Measurements from ENCODE around the gene PALLD. TPM values are rescaled to one million over a fixed set of nuclear protein-coding genes. Genes with fewer than 3 reads are reported as not detected.

The PALLD gene
- total and polyA plus RNA-seq, 9 donors: 86.1 to 155 (median 146) TPM

DNA sequence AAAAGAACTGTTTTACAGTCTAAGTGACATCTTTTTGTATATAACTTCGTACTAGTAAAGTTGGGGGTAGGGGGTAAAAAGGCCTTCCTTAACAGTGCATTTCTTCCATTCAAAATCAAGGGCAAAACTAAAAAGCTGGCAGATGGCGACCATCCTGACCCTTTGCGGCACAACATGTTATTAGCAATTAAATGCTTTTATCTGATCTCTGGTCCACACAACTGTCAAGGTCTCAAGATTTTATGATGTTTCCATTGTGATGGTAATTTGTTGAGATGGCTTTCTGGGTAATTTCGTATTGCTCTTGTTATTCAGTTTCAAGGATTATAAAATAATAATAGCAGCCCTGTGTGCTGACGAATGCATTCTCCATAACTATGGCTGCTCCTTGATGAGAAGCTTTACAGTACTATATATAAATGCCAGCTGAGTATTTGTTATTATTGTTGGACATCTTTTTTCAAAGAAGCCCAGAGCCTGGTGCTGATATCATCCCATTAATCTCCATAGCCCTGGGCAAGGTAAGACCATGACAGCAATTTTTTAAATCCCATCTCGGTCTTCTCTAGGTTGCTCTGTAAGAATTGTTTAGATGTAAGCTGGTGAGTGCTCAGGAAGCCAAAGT is 423.7 kb downstream of the PALLD start:
- Histone ChIP-seq H3K4me3 (ENCODE audit: low read length) (no peak overlapping the region), H3K4me1 (ENCODE audit: control insufficient read depth, insufficient read depth, low read length) (peaks cover 5% of the 10 kb centered on the region), H3K9me3 (replicated peaks; ENCODE audit: control insufficient read depth, low read depth, low read length) (no peaks in the 10 kb centered on the region), H3K27me3 (ENCODE audit: control insufficient read depth, insufficient read depth, low read length) (no peaks in the 10 kb centered on the region), H3K27ac (ENCODE audit: low read length) (no peak overlapping the region), H3K36me3 (ENCODE audit: control insufficient read depth, insufficient read depth, low read length) (peaks cover 31% of the 10 kb centered on the region)
- DNase-seq: no peak
- no CpG with 5 or more reads among the region's 6 CpGs for WGBS (ENCODE audit: insufficient coverage)

DNA sequence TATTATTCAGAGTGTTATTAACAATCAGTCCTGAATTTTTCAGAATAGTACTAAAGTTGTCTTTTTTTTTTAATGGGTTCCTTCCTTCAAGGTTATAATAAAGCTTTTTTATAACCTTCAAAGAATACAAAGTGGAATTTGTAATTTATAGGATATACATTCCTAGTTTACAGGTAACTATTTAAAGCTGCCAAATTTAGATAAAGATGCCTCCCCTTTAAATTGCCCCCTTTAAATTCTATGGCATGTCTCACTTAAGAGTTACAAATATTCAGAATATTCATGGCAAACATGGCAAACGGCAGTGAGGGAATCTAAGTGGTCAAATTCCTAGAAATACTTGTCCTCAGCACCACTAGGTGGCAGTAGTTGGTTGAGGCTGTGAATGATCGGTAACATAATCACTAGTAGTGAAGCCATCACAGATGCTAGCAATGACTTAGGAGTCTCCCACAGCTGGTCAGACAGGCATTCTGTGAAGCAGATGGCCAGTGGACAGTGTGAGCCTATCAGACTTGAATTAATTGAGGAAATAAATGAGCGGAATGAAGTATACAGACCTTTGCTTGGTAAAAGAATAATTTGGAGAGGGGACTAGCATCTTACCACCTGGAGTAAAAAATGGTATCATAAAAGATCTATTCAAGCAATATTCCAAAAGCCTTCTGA is 426.8 kb downstream of the PALLD start:
- Histone ChIP-seq H3K36me3 (ENCODE audit: control insufficient read depth, insufficient read depth, low read length) (peaks cover 39% of the 10 kb centered on the region), H3K27me3 (ENCODE audit: control insufficient read depth, insufficient read depth, low read length) (no peaks in the 10 kb centered on the region), H3K27ac (ENCODE audit: low read length) (no peak overlapping the region), H3K4me3 (ENCODE audit: low read length) (no peak overlapping the region), H3K4me1 (ENCODE audit: control insufficient read depth, insufficient read depth, low read length) (peaks cover 5% of the 10 kb centered on the region), H3K9me3 (replicated peaks; ENCODE audit: control insufficient read depth, low read depth, low read length) (no peaks in the 10 kb centered on the region)
- peak; percentile 87 for DNase-seq
- WGBS (ENCODE audit: insufficient coverage): 0% methylated on average over 1 of the region's 3 CpGs

DNA sequence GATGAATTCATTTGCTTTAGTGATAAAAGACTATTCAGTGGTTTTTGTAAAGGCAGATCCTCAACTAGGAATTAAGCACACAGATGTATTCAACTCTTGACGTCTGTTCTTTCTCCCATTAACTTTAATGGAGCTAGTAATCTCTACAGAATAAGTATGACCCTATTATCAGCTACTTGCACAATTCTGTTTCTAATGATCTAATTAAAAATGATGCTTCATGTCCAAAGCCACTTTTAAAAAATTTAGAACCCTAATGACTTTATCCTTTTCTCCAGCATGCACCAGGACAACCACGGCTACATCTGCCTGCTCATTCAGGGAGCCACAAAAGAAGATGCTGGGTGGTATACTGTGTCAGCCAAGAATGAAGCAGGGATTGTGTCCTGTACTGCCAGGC is 427.8 kb downstream of the PALLD start:
- DNase-seq: no peak
- Histone ChIP-seq H3K27me3 (ENCODE audit: control insufficient read depth, insufficient read depth, low read length) (no peaks in the 10 kb centered on the region), H3K4me3 (ENCODE audit: low read length) (no peak overlapping the region), H3K36me3 (ENCODE audit: control insufficient read depth, insufficient read depth, low read length) (peaks cover 40% of the 10 kb centered on the region), H3K27ac (ENCODE audit: low read length) (no peak overlapping the region), H3K4me1 (ENCODE audit: control insufficient read depth, insufficient read depth, low read length) (peaks cover 2% of the 10 kb centered on the region), H3K9me3 (replicated peaks; ENCODE audit: control insufficient read depth, low read depth, low read length) (no peaks in the 10 kb centered on the region)
- no CpG with 5 or more reads among the region's 2 CpGs for WGBS (ENCODE audit: insufficient coverage)

DNA sequence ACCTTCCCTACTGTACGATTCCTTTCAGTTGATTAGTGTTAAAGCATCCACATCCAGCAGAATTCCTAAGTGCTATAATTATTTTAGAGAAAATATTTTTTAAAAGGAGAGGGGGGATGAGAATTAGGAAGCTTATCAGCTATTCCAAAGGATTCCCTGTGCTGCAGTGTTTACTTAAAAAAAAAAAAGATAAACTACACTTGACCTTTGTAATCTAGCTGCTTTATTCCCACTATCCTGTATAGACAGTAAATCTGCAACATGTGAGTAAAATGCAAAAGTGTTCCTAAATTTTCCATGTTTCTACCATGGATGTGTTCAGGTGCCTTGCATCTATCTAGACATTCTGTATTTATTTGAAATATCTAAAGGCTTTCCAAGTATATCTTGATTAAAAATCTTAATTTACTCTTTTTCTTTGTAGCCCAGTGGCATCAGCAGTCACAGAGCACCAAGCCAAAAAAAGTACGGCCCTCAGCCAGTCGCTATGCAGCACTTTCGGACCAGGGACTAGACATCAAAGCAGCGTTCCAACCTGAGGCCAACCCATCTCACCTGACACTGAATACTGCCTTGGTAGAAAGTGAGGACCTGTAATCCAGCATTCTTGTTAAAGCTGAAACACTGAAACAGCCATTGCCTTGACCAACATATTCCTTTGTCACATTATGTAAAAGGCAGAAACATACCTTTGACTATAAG is 429.1 kb downstream of the PALLD start:
- Histone ChIP-seq H3K4me3 (ENCODE audit: low read length) (no peak overlapping the region), H3K36me3 (ENCODE audit: control insufficient read depth, insufficient read depth, low read length) (peaks cover 36% of the 10 kb centered on the region), H3K9me3 (replicated peaks; ENCODE audit: control insufficient read depth, low read depth, low read length) (no peaks in the 10 kb centered on the region), H3K27me3 (ENCODE audit: control insufficient read depth, insufficient read depth, low read length) (no peaks in the 10 kb centered on the region), H3K4me1 (ENCODE audit: control insufficient read depth, insufficient read depth, low read length) (peaks cover 2% of the 10 kb centered on the region), H3K27ac (ENCODE audit: low read length) (no peak overlapping the region)
- DNase-seq: no peak
- 94% methylated on average over 3 of the region's 5 CpGs for WGBS (ENCODE audit: insufficient coverage)

DNA sequence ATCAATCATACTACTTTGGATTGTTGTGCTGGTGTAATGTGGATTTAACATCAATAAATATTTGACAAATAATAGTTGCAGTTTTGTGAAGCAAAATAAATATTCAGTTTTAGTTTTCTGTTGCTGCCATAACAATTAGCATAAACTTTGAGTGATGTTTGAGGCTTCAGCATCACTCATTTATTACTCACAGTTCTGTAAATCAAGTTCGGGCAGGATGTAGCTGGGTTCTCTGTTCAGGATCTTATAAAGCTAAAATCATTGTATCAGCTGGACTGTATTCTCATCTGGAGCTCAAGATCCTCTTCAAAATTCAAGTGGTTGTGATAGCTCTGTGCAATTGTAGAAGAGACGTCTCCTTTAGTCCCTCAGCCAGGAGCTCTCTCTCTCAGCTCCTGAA is 431.5 kb downstream of the PALLD start:
- H3K9me3 ChIP-seq (replicated peaks; ENCODE audit: control insufficient read depth, low read depth, low read length): peaks cover 8% of the 10 kb centered on the region
- no CpG with 5 or more reads among the region's 2 CpGs for WGBS (ENCODE audit: insufficient coverage)
- no peak overlapping the region for H3K4me3 ChIP-seq (ENCODE audit: low read length)
- peaks cover 34% of the 10 kb centered on the region for H3K36me3 ChIP-seq (ENCODE audit: control insufficient read depth, insufficient read depth, low read length)
- no peak for DNase-seq
- H3K27me3 ChIP-seq (ENCODE audit: control insufficient read depth, insufficient read depth, low read length): no peaks in the 10 kb centered on the region
- no peak overlapping the region for H3K27ac ChIP-seq (ENCODE audit: low read length)
- peaks cover 2% of the 10 kb centered on the region for H3K4me1 ChIP-seq (ENCODE audit: control insufficient read depth, insufficient read depth, low read length)

DNA sequence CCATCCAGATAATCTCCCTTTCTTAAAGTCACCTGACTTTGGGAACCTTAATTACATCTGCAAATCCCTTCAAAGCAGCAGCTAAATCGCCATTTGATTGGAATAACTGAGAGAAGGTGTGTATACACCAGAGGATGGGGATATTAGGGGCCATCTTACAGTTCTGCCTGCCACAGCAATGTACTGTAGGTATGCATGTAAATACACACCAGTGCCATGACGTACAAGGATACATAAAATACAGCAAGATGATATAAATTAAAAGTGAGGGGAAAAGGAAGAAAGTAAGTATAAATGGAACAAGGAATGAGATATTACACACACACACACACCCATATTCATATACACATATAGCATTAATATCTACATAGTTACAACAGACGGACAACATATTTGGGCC is 432.0 kb downstream of the PALLD start:
- peaks cover 9% of the 10 kb centered on the region for H3K9me3 ChIP-seq (replicated peaks; ENCODE audit: control insufficient read depth, low read depth, low read length)
- H3K4me3 ChIP-seq (ENCODE audit: low read length): no peak overlapping the region
- no peak overlapping the region for H3K27ac ChIP-seq (ENCODE audit: low read length)
- DNase-seq: no peak
- no peaks in the 10 kb centered on the region for H3K27me3 ChIP-seq (ENCODE audit: control insufficient read depth, insufficient read depth, low read length)
- WGBS (ENCODE audit: insufficient coverage): no CpG with 5 or more reads among the region's 3 CpGs
- H3K36me3 ChIP-seq (ENCODE audit: control insufficient read depth, insufficient read depth, low read length): peaks cover 34% of the 10 kb centered on the region
- peaks cover under 1% of the 10 kb centered on the region for H3K4me1 ChIP-seq (ENCODE audit: control insufficient read depth, insufficient read depth, low read length)

DNA sequence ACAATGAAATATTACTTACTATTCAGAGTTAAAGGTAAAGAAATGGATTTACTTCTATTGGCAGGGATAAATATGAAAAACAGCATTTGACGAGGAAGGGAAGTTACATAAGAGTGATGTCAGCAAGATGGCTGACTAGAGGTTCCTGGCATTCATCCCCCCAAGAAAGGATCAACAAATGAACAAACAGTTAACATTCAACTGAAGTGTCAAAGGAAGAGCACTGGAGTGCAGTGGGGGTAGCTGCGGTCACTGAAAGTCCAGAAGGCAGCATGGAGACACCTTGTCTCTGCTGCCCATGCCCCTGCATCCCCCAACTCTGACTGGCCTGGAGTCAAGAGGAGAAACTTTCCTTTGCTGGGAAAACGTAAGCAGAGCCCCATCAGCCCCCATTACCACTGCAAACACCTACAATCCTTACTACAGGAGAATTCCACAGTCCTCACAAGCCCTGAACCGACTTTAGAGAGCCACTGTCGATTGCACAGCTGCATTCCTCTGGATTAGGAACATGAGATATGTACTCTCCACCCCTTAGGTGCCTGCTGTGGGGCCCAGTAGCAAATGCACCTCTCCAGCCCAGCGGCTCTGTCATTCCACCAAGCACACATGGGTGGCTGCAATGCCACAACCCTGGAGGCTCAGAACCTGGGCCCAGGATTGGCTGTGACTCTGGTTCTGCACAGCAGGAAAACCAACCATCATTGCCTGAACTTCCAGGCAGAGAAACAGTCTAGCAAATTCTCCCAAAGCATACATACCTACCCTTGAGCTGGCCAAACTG is 433.8 kb downstream of the PALLD start:
- H3K4me3 ChIP-seq (ENCODE audit: low read length): no peak overlapping the region
- 93% methylated on average over 5 of the region's 6 CpGs for WGBS (ENCODE audit: insufficient coverage)
- H3K4me1 ChIP-seq (ENCODE audit: control insufficient read depth, insufficient read depth, low read length): no peaks in the 10 kb centered on the region
- H3K36me3 ChIP-seq (ENCODE audit: control insufficient read depth, insufficient read depth, low read length): peaks cover 29% of the 10 kb centered on the region
- H3K27ac ChIP-seq (ENCODE audit: low read length): no peak overlapping the region
- no peak for DNase-seq
- H3K27me3 ChIP-seq (ENCODE audit: control insufficient read depth, insufficient read depth, low read length): no peaks in the 10 kb centered on the region
- H3K9me3 ChIP-seq (replicated peaks; ENCODE audit: control insufficient read depth, low read depth, low read length): peaks cover 13% of the 10 kb centered on the region

DNA sequence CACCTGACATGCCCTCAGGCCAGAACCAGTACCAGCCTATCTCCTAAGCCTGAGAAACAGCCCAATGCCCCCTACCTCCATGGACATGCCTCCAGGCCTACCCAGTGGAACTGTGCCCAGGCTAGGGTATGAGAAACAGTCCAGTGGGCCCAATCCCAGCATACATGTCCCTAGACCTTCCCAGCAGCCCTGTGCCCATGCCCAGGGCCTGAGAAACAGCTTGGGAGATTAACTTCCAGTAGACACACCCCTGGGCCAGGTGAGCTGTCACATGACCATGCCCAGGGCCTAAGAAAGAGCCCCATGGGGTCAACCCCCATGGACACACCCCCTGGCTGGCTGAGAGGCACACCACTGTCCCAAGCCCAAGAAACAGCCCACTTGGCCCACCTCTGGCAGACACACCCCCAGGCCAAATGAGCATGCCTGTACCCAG is 434.4 kb downstream of the PALLD start:
- peaks cover 13% of the 10 kb centered on the region for H3K9me3 ChIP-seq (replicated peaks; ENCODE audit: control insufficient read depth, low read depth, low read length)
- no peak overlapping the region for H3K4me3 ChIP-seq (ENCODE audit: low read length)
- no peak overlapping the region for H3K27ac ChIP-seq (ENCODE audit: low read length)
- no peak for DNase-seq
- no peaks in the 10 kb centered on the region for H3K4me1 ChIP-seq (ENCODE audit: control insufficient read depth, insufficient read depth, low read length)
- H3K36me3 ChIP-seq (ENCODE audit: control insufficient read depth, insufficient read depth, low read length): peaks cover 26% of the 10 kb centered on the region
- no peaks in the 10 kb centered on the region for H3K27me3 ChIP-seq (ENCODE audit: control insufficient read depth, insufficient read depth, low read length)

DNA sequence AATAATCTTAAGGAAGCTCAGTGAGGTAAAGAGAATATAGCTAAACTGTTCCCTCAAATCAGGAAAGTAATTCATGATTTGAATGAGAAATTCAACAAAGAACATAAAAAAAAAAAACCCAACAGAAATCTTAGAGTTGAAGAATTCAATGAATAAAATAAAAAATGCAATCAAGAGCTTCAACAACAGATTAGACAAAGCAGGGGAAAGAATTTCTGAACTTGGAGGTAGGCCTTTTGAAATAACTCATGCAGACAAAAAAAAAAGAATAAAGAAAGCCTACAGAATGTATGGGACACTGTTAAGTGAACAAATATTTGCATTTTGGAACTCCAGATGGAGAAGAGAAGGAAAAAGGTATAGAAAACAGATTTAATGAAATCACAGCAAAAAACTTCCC is 435.3 kb downstream of the PALLD start:
- peaks cover 13% of the 10 kb centered on the region for H3K9me3 ChIP-seq (replicated peaks; ENCODE audit: control insufficient read depth, low read depth, low read length)
- no peak overlapping the region for H3K27ac ChIP-seq (ENCODE audit: low read length)
- no peak overlapping the region for H3K4me3 ChIP-seq (ENCODE audit: low read length)
- peaks cover 23% of the 10 kb centered on the region for H3K36me3 ChIP-seq (ENCODE audit: control insufficient read depth, insufficient read depth, low read length)
- H3K4me1 ChIP-seq (ENCODE audit: control insufficient read depth, insufficient read depth, low read length): no peaks in the 10 kb centered on the region
- no peak for DNase-seq
- H3K27me3 ChIP-seq (ENCODE audit: control insufficient read depth, insufficient read depth, low read length): no peaks in the 10 kb centered on the region

DNA sequence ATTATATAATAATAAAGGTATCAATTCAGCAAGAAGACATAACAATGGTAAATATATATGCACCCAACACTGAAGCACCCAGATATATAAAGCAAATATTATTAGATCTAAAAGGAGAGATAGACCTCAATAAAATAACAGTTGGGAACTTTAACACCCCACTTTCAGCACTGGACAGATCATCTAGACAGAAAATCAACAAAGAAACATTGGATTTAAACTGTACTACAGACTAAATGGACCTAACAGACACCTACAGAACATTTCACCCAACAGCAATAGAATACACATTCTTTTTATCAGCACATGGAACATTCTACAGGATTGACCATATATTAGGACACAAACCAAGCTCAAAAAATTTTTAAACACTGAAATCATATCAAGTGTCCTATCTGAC is 436.6 kb downstream of the PALLD start:
- H3K36me3 ChIP-seq (ENCODE audit: control insufficient read depth, insufficient read depth, low read length): peaks cover 18% of the 10 kb centered on the region
- no peak for DNase-seq
- no peak overlapping the region for H3K27ac ChIP-seq (ENCODE audit: low read length)
- no peak overlapping the region for H3K4me3 ChIP-seq (ENCODE audit: low read length)
- no peaks in the 10 kb centered on the region for H3K4me1 ChIP-seq (ENCODE audit: control insufficient read depth, insufficient read depth, low read length)
- H3K27me3 ChIP-seq (ENCODE audit: control insufficient read depth, insufficient read depth, low read length): no peaks in the 10 kb centered on the region
- H3K9me3 ChIP-seq (replicated peaks; ENCODE audit: control insufficient read depth, low read depth, low read length): peaks cover 13% of the 10 kb centered on the region
